Prostate gland (tissue), 2 donors: ENCODE data around the gene TMEM52B. TPM values are rescaled to one million over a fixed set of nuclear protein-coding genes. Genes with fewer than 3 reads are reported as not detected.

Source experiments
- DNase-seq: peaks from one replicate; pipeline ENCODE4 v3.0.0-alpha.2; 2019; ENCODE audit warnings: low spot score
- H3K27ac ChIP-seq, 2 donors: fragments of 200-600 bp; sonication (generic); 2 replicates each; pipeline ENCODE4 v1.5.1; 2017 to 2019
- H3K27me3 ChIP-seq: fragments of 200-600 bp; sonication (generic); replicated peaks from 2 replicates; pipeline ENCODE4 v1.5.1; 2019; ENCODE audit not compliant: insufficient read depth
- H3K36me3 ChIP-seq, 2 donors: fragments of 200-600 bp; sonication (generic); 1 replicate in 1 of 2; 2 replicates in 1 of 2; pipeline versions ENCODE4 v1.5.1 to v1.8.1; 2017 to 2019
- H3K4me1 ChIP-seq: fragments of 200-600 bp; sonication (generic); replicated peaks from 2 replicates; pipeline ENCODE4 v1.5.1; 2019
- H3K4me3 ChIP-seq, 2 donors: fragments of 200-600 bp; sonication (generic); 2 replicates each; pipeline ENCODE4 v1.5.1; 2017 to 2019
- H3K9me3 ChIP-seq: fragments of 200-600 bp; sonication (generic); 2 replicates; pipeline ENCODE4 v1.5.1; 2017
- POLR2A ChIP-seq: fragments of 450-650 bp; IDR thresholded peaks from one replicate; pipeline ENCODE4 v1.6.1; 2016; ENCODE audit warnings: antibody characterized with exemption, mild to moderate bottlenecking
- POLR2AphosphoS5 ChIP-seq: sonication (generic); formaldehyde crosslinking; IDR thresholded peaks from one replicate; pipeline ENCODE4 v1.6.1; 2017; ENCODE audit warnings: antibody characterized with exemption
- WGBS: methylation state at CpG from one replicate; pipeline ENCODE4 v1.1.5; 2018; 5-methylcytosine and 5-hydroxymethylcytosine counted together
- intact Hi-C: fragments of 100-400 bp; cut with DNase I; formaldehyde crosslinking; loops from one replicate; pipeline ENCODE4 v1.14.2; 2022
- total RNA-seq, 2 donors: library from RNA; depleted of rRNA; stranded (reverse); fragments of >200 nt; gene quantifications; one replicate each; pipeline ENCODE4 v1.1.0, GENCODE V29; 2016
- TF ChIP-seq, protein P1 (sequence below), 4 experiments: fragments of 200-600 bp in 2 of 4; fragments of 450-650 bp in 2 of 4; sonication (generic) in 2 of 4; IDR thresholded peaks; 1 replicate in 3 of 4; 2 replicates in 1 of 4; pipeline ENCODE4 v1.5.1; 2016 to 2019; ENCODE audit warnings: antibody characterized with exemption in 4 of 4, mild to moderate bottlenecking in 2 of 4, moderate library complexity in 2 of 4

The TMEM52B gene
- total RNA-seq, 2 donors from 2014 or later, result 0.17 TPM; not detected in 1

DNA sequence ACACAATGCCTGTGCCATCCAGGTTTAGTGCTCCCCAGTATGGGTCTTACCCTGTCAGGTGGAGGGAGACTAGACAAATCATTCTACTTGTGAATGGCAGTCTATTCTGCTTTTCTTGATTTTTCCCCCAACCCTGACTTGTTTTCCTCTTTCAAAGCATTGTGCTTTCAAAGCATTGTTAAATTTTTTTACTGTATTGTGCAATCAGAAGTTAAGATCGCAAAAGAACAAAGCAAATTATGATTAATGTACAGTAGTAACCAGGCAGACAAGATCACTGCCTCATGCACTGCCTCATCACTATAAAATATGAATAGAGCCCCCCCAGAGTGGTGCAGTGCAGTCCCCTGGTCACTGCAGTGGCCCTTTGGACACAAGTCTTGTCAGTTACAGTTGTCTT, 47.9 kb downstream of the TMEM52B start:
- WGBS, result 58% methylated on average over 1 of the region's 1 CpG
- intact Hi-C loops, result no loop called here
- TF ChIP-seq POLR2AphosphoS5 (no peak), POLR2A (no peak)
- TF ChIP-seq, protein P1, sequence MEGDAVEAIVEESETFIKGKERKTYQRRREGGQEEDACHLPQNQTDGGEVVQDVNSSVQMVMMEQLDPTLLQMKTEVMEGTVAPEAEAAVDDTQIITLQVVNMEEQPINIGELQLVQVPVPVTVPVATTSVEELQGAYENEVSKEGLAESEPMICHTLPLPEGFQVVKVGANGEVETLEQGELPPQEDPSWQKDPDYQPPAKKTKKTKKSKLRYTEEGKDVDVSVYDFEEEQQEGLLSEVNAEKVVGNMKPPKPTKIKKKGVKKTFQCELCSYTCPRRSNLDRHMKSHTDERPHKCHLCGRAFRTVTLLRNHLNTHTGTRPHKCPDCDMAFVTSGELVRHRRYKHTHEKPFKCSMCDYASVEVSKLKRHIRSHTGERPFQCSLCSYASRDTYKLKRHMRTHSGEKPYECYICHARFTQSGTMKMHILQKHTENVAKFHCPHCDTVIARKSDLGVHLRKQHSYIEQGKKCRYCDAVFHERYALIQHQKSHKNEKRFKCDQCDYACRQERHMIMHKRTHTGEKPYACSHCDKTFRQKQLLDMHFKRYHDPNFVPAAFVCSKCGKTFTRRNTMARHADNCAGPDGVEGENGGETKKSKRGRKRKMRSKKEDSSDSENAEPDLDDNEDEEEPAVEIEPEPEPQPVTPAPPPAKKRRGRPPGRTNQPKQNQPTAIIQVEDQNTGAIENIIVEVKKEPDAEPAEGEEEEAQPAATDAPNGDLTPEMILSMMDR (IDR thresholded peaks at IDR 0.05), result no peak
- H3K27ac ChIP-seq, result no peak overlapping the region
- H3K36me3 ChIP-seq, result peaks cover 6 to 14% of the 10 kb centered on the region in 2 donors
- no peak for DNase-seq
- H3K4me1 ChIP-seq, result no peaks in the 10 kb centered on the region
- H3K27me3 ChIP-seq, result no peaks in the 10 kb centered on the region
- H3K4me3 ChIP-seq, result no peak overlapping the region
- no peaks in the 10 kb centered on the region for H3K9me3 ChIP-seq

DNA sequence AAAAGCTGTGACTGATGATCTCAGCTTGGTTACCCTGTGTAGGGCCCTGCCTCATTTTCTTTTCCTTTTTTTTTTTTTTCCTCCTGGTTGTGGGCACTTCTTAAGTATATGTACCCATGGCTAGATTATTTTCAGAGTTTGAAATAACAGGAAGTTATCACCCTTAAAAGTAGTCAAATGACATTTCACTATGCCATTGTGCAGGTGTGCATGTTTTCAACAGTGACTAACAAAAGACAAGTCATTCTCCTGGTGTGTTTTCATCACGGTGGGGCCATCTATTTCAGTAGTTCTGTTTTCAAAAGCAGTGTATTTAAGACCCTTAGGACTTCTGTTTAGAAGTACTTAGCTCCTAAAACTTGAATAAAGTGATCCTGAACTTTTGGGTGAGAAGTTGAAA, 48.8 kb downstream of the TMEM52B start:
- 53% methylated on average over 1 of the region's 1 CpG for whole genome bisulfite sequencing
- no peaks in the 10 kb centered on the region for H3K27me3 ChIP-seq
- intact Hi-C loops, result no loop called here
- no peak overlapping the region for H3K27ac ChIP-seq
- peaks cover 0 to 6% of the 10 kb centered on the region in 2 donors for H3K36me3 ChIP-seq
- H3K9me3 ChIP-seq, result no peaks in the 10 kb centered on the region
- no peaks in the 10 kb centered on the region for H3K4me1 ChIP-seq
- no peak overlapping the region for H3K4me3 ChIP-seq
- no peak for DNase-seq
- TF ChIP-seq POLR2AphosphoS5 (no peak), POLR2A (no peak)
- TF ChIP-seq, protein P1 (IDR thresholded peaks at IDR 0.05), result no peak

DNA sequence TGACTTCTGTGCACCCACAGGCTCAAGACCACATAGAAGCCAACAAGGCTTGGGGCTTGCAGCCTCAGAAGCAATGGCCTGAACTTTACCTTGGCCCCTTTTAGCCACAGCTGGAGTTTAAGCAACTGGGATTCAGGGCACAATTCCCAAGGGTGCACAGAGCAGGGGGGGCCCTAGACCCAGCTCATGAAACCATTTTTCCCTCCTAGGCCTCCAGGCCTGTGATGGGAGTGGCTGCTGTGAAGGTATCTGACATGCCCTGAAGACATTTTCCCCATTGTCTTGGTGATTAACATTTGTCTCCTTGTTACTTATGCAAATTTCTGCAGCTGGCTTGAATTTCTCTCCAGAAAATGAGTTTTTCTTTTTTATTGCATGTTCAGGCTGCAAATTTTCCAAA, 55.7 kb downstream of the TMEM52B start:
- H3K4me1 ChIP-seq, result no peaks in the 10 kb centered on the region
- H3K36me3 ChIP-seq, result no peaks in the 10 kb centered on the region
- intact Hi-C loops, result loop anchor here (10.0 kb wide), 1 partner anchor 510 kb away; no protein-coding TSS in a partner anchor
- DNase-seq, result no peak
- no peak for TF ChIP-seq POLR2AphosphoS5
- TF ChIP-seq, protein P1 (IDR thresholded peaks at IDR 0.05), result no peak
- no peak for TF ChIP-seq POLR2A
- H3K4me3 ChIP-seq, result no peak overlapping the region
- H3K27ac ChIP-seq, result no peak overlapping the region
- H3K9me3 ChIP-seq, result no peaks in the 10 kb centered on the region
- H3K27me3 ChIP-seq, result no peaks in the 10 kb centered on the region

DNA sequence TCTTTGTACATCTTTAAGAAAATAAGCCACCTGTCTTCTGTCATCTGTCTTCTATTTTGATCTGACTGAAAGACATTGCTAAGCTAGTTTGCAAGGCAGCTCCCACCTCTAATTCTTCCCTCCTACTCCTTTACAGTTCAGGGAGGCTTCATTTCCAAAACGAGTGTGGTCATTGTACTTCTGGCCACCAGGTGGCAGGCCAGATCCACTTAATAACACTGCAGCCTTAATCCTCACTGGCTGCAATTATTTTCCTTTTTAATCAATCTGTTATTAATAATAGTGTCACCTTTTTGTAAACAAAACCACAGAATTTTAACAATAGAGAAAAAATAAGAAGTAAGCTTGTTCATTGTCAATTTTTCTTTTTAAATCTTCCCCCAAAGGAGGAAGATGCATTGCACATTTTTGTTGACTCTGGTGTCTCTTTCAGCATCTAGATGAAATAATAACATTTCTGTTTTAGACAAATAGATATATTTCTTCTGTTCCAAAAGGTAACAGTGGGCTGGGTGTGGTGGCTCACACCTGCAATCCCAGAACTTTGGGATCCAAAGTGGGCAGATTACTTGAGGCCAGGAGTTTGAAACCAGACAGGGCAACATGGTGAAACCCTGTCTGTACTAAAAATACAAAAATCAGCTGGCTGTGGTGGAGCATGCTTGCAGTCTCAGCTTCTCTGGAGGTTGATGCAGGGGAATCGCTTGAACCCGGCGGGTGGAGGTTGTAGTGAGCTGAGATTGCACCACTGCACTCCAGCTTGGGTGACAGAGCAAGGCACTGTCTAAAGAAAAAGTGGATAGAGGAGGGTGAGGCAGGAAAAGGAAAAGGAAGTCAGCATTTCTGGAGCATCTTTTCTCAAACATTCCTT, 57.2 kb downstream of the TMEM52B start:
- Histone ChIP-seq H3K9me3 (no peaks in the 10 kb centered on the region), H3K36me3 (no peaks in the 10 kb centered on the region), H3K4me3 (no peak overlapping the region), H3K27ac (no peak overlapping the region), H3K27me3 (no peaks in the 10 kb centered on the region), H3K4me1 (no peaks in the 10 kb centered on the region)
- TF ChIP-seq POLR2A (no peak), POLR2AphosphoS5 (peak; percentile 38)
- TF ChIP-seq, protein P1 (IDR thresholded peaks at IDR 0.05), result peak; percentile 77 to 86 (median 82)
- WGBS, result 62% methylated on average over 4 of the region's 4 CpGs
- intact Hi-C loops, result loop anchor here (2.0 to 10.0 kb wide), 2 partner anchors 327 to 509 kb away; no protein-coding TSS in a partner anchor
- DNase-seq, result no peak

DNA sequence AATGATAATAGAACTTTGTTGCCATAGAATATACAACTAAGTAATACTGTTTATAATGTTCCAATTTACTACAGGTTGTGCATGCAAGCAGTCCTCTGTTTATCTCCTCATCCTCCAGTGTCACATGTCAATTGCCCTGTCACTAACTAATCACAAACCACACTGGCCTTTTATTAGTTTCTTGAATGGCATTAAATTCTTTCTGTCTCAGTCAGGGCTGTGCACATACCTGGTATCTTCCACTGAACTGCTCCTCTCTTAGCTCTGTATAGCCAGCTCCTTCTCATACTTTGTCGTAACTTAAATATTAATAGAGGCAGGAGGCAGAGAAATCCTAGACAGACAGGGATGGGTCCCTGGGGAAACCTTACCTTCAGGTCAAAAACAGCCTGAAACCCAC, 57.9 kb downstream of the TMEM52B start:
- H3K4me3 ChIP-seq, result no peak overlapping the region
- no peak for DNase-seq
- H3K4me1 ChIP-seq, result no peaks in the 10 kb centered on the region
- H3K27ac ChIP-seq, result no peak overlapping the region
- TF ChIP-seq, protein P1 (IDR thresholded peaks at IDR 0.05), result no peak
- no peak for TF ChIP-seq POLR2AphosphoS5
- no peak for TF ChIP-seq POLR2A
- no peaks in the 10 kb centered on the region for H3K36me3 ChIP-seq
- WGBS, result 100% methylated on average over 1 of the region's 1 CpG
- intact Hi-C loops, result loop anchor here (2.0 to 10.0 kb wide), 2 partner anchors 326 to 508 kb away; no protein-coding TSS in a partner anchor
- H3K27me3 ChIP-seq, result no peaks in the 10 kb centered on the region
- no peaks in the 10 kb centered on the region for H3K9me3 ChIP-seq
